Bone marrow (tissue), 2 donors: ENCODE results near the gene CPEB3.
"Not testable (repeated sequence)": the region's sequence is repeated elsewhere in the genome, so short reads cannot be mapped to it uniquely, and the experiment has no call there.

ENCODE experiments used
- DNase-seq, 2 donors: peaks; one replicate each; lab custom pipeline; 2025; lab: John Stamatoyannopoulos, UW

CPEB3 gene

DNA sequence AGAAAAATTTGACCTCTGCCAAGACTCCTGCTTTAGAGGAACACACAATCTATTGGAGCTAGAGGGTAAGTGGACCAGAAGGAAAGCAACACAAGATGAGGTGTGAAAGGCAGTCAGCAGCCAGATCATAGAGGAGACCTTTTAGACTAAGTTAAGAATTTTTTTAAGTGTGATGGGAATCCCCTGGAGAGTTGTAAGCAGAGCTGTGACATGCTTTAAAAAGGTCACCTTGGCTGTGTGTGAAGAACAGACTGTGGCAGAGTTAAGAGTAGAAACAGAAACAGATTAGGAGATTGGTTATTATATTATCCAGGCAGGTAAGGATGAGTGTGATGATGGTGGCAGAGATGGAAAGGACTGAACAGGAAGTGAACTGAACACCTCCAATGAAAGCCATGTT is 23.5 kb downstream of the CPEB3 start:
- DNase-seq: no peak

DNA sequence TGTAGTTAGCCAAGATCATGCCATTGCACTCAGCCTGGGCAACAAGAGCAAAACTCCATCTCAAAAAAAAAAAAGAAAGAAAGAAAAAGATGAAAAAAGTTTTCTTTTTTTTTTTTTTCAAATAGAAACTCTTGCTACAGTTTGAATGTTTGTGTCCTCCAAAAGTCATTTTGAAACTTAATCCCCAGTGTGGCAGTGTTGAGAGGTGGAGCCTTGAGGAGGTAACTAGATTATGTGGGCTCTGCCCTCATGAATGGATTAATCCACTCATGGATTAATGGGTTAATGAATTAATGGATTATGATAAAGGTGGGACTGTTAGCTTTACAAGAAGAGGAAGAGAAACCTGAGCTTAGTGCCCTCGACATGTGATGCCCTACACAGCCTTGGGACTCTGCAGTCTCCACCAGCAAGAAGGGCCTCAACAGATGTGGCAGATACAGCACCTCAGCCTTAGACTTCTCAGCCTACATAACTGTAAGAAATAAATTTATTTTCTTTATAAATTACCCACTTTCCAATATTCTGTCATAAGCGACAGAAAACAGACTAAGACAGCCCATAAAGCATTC is 25.1 kb downstream of the CPEB3 start:
- no peak for DNase-seq

GRCh38 chr10:92264249-92264648 is 26.6 kb downstream of the CPEB3 start:
- no peak for DNase-seq

- no peak for DNase-seq
These were observed 27.5 kb downstream of the CPEB3 start for GRCh38 chr10:92263396-92263795.

DNA sequence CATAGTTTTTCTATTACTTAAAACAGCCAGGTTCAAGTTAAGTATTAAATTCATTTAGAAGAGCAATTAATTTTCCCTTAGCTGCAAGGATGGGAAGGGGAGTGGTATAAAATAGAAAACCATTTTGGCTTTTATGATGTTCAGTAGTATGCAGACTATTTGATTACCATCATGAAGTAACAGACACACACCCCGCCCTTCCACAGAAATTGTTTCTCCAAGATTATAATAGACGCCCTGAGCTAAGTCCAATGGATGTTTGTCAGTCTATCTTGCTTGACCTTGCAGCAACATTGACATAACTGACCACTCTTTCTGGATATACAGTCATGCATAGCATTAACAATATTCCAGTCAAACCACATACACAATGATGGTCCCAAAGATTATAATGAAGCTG is 42.3 kb downstream of the CPEB3 start:
- DNase-seq: no peak

DNA sequence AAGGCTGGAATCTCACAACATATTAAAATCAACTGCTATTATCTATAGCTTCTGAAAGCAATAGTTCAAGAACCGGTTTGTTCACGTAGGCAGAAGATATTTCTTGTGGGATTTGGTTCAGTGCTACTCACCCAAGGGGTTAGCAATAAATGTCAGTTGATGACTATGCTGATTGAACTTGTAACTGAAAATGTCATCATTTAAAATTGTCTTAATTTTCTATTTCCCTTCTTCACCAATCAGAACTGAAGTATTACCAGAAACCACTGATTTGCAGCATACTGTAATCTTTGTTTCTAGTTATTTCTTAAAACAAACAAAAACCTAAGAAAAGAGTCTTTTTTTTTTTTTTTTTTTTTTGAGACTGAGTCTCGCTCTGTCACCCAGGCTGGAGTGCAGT is 46.1 kb downstream of the CPEB3 start:
- DNase-seq: no peak

DNA sequence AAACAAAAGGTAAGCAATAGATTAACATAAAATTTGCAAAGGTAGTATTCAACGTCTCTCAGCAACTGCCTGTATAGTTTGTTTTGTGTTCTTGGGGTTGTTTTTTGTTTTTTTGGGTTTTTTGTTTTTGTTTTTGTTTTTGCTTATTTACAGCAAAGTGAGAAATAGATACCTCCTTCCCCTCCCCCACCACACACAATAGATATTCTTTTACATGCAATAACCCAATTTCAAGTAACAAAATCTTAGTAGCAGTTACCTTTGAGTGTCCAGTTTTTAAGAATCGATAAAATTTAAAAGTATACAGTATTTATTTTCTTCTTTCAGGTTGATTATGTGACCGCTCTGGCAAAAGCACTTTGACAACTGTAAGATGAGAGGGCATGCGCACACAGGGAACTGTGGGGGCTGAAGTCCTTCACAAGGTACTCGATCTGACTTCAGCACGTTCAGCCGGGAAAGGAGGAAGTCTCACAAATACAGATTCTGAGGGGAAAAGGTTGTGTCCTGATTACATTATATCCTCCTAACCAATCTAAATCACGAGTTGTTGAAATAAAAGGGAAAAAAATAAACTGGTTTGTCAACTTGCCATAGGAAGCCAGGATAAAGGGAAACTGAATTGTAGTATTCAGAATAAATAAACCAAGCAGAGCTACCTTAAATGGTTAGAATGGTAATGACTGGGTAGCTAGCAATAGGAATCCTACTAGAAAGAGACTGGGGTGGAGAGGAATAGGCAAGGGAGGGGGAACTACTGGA is 47.8 kb downstream of the CPEB3 start:
- DNase-seq: peak in 1 of 2 donors; percentile 64

DNA sequence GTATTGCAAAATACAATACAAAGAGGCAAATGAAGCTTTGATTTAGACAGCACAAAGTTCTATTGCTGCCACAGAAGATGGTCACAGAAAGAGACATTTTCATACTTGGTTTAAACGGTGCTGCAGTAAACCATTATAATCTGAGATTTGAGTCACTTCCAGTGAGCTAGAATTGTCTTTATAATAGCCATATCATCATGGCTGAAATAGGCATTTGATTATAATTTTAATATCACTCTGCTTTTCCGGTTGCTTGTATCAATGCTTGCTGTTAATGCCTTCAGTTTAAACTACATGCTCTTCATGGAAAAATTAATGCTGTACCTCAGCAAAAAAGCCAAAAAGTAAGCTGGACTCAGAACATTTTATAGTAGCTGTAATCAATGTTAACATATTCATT is 48.5 kb downstream of the CPEB3 start:
- DNase-seq: no peak

GRCh38 chr10:92241501-92241900 is 49.4 kb downstream of the CPEB3 start:
- no peak for DNase-seq

DNA sequence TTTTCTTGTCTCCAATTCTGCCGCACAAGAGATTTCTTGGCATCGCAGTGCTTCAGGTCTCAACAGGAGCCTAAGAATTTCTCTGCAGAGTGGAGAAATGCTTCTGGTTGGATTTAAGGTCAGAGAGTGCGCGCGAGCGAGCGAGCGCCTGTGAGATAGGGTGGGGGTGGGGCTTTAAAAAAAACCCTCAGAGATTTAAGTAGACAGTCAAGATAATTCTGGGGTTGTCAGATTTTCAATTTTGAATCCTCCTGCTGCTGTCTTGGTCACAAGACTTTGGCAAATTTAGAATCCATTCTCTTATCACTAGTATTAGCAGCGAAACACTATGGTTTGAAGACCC is 49.7 kb downstream of the CPEB3 start:
- no peak for DNase-seq

- DNase-seq: peak; percentile 40 to 49
These were observed 50.4 kb downstream of the CPEB3 start for GRCh38 chr10:92240289-92241157.

DNA sequence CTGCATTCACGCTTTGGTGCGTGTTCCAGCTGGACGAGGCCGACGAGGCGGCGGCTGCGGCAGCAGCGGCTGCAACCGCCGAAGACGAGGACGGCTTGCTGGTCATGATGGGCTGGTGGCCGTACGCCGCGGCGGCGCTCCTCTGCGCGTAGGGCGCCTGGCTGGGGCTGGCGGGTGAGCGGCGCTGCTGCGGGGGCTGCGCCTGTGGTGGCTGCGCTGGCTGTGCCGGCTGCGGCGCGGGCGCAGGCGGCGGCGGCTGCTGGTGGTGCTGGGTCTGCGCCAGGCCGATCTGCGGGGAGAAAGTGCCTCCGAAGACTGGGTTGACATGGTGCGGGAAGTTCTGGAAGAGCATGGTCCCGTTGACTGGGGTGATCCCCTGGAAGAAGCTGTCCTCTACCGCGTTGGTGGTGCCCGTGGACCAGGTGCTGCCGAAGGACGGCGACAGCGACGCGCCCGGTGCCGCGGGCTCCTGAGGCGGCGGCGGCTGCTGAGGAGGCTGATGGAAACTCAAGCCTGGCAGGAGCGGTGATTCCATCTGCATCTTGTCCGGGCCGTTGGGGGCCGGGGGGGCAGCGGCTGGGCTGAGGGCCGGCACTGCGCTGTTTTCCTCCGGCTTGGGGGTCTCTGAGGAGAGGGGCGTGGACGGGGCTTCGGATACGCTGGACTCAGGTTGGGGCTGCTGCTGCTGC is 51.1 kb downstream of the CPEB3 start:
- DNase-seq: peak in 1 of 2 donors; percentile 45

- no peak for DNase-seq
These were observed 51.7 kb downstream of the CPEB3 start for GRCh38 chr10:92239151-92239599.

DNA sequence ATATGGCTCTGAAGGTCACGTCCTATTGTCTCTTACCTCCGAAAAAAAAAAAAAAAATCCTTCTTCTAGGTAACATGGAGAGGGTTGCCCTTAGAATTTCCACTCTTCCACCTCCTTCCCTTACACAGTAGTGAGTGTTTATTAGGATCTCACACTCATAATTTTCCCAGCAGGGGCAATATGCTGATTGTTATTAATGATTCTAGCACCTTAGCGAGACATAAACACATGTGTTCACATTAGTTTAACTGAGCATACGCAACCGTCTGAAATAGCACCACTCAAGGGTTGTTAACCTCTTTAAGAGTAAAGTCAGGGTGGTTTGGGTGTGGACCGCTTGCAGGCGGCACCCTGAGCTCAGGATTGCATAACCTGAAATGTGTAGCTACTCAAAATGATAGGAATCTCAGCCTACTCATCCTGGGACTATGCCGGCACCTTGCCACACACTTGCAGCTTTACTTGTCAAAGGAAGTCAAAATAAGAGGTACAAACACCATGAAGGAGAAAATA is 52.2 kb downstream of the CPEB3 start:
- DNase-seq: no peak

- DNase-seq: no peak
These were observed 52.8 kb downstream of the CPEB3 start for GRCh38 chr10:92238054-92238585.

- DNase-seq: no peak
These were observed 59.7 kb downstream of the CPEB3 start for GRCh38 chr10:92231196-92231595.

DNA sequence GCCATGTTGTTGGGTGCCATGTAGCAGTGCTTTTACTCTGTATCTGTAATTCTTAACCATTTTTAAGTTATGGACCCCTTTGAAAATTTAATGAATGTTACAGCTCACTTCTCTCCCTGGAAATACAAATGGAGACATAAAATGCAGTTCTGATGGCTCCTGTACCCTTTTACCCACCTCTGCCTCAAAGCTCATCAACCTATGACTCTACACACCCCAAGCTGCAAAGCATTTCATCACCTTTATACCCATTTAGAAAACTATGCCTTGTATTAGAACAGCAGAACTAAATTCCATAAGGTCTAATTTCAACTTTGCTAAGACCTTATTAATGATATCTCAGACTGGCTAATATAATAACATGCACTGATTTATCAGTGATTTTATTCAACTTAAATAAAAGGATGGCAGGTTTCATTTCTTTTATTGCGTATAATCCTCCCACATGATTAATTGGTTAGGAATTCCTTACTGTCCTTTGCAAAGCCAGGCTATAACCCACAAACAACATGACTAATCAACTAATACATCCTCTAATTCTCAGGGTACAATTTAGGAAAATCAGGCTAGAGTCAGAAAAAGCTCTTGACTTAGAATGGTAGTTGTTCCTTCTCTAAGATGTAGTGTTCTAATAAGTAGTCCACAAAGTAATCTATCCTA is 68.1 kb downstream of the CPEB3 start:
- no peak for DNase-seq

- DNase-seq: no peak
These were observed 71.3 kb downstream of the CPEB3 start for GRCh38 chr10:92219559-92219958.

- no peak for DNase-seq
These were observed 72.3 kb downstream of the CPEB3 start for GRCh38 chr10:92218569-92218968.

- not testable (repeated sequence) for DNase-seq
These were observed 74.3 kb downstream of the CPEB3 start for GRCh38 chr10:92216608-92217007.

- not testable (repeated sequence) for DNase-seq
These were observed 75.7 kb downstream of the CPEB3 start for GRCh38 chr10:92215222-92215621.
